ENCODE data around the gene DCXR.
A peak's percentile ranks its signal among the peaks of the same experiment; 100 is the strongest.

DCXR gene

DNA sequence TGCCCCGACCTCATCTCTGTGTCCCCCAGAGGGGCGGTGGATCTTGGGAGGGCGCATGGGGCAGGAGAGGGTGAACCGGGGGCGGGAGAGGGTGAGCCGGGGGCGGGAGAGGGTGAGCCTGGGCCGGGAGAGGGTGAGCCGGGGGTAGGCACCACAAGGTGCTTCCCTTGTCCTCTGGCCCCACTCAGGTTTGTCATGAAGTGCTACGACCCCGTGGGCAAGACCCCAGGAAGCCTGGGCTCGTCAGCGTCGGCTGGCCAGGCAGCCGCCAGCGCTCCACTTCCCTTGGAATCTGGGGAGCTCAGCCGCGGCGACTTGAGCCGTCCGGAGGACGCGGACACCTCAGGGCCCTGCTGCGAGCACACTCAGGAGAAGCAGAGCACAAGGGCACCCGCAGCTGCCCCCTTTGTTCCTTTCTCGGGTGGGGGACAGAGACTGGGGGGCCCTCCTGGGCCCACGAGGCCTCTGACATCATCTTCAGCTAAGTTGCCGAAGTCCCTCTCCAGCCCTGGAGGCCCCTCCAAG is 41.2 kb downstream of the DCXR start:
- H3K4me3 ChIP-seq (ENCODE audit: insufficient read length, low read depth): no peak overlapping the region
- H3K36me3 ChIP-seq (ENCODE audit: insufficient read depth, insufficient read length, low read length): peaks cover 38% of the 10 kb centered on the region
- H3K27me3 ChIP-seq (ENCODE audit: insufficient read depth, insufficient read length): no peaks in the 10 kb centered on the region
- no peak for DNase-seq (ENCODE audit: low read depth, low spot score)
- H3K9ac ChIP-seq (ENCODE audit: insufficient read length, low read depth): no peak overlapping the region
- H3K4me1 ChIP-seq (ENCODE audit: insufficient read depth, insufficient read length): peaks cover 53% of the 10 kb centered on the region
- TF ChIP-seq ZNF274 (IDR thresholded peaks at IDR 0.05; ENCODE audit: low read depth, low read length): no peak
- no peak for TF ChIP-seq YY1 (IDR thresholded peaks at IDR 0.05; ENCODE audit: insufficient read depth, insufficient read length)
- no peak for TF ChIP-seq SUZ12 (IDR thresholded peaks at IDR 0.05; ENCODE audit: extremely low read depth, insufficient read depth, insufficient read length)
- H3K9me3 ChIP-seq (ENCODE audit: insufficient read depth, low read length): no peaks in the 10 kb centered on the region

DNA sequence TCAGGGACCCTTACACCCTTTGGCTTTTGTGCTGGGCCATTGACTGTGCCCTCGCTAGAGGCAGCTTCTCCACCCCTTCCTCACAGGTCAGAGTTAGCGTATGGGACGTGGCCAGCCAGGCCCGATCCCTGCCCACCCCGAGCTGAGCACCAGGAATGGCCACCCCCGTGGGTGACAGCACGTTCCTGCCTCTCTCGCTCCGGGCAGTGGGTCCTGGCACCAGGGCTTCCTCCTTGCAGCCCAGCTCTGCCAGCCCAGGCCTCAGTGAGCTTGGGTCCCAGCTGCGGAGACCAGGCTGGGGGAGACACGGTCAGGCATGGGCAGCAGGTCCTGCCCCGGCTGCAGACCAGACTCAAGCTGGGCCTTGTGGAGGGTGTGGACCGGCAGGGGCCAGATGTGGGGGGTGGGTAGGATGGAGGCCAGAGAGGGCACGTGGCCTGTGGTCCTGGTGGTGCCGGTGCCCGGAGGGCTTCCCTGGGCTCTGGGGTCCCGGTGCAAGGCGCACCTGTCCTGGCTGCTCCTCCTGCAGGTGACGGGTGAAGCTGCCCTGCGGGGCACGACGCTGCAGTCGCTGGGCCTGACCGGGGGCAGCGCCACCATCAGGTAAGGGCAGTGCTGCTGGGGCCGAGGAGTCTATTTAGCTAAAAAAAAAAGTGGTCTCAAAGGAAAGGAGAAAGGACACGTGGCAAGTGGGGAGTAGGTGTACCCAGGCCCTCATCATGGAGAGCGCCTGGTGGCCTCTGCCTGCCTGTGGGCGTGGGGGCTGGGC is 41.9 kb downstream of the DCXR start:
- Histone ChIP-seq H3K27me3 (ENCODE audit: insufficient read depth, insufficient read length) (no peaks in the 10 kb centered on the region), H3K9ac (ENCODE audit: insufficient read length, low read depth) (peak overlapping the region; percentile 18), H3K4me1 (ENCODE audit: insufficient read depth, insufficient read length) (peaks cover 55% of the 10 kb centered on the region), H3K9me3 (ENCODE audit: insufficient read depth, low read length) (no peaks in the 10 kb centered on the region; the same call in 1 of the 2 replicates), H3K36me3 (ENCODE audit: insufficient read depth, insufficient read length, low read length) (peaks cover 39% of the 10 kb centered on the region), H3K4me3 (ENCODE audit: insufficient read length, low read depth) (no peak overlapping the region)
- TF ChIP-seq SUZ12 (IDR thresholded peaks at IDR 0.05; ENCODE audit: extremely low read depth, insufficient read depth, insufficient read length) (no peak), ZNF274 (IDR thresholded peaks at IDR 0.05; ENCODE audit: low read depth, low read length) (no peak), YY1 (IDR thresholded peaks at IDR 0.05; ENCODE audit: insufficient read depth, insufficient read length) (no peak)
- DNase-seq (ENCODE audit: low read depth, low spot score): no peak

DNA sequence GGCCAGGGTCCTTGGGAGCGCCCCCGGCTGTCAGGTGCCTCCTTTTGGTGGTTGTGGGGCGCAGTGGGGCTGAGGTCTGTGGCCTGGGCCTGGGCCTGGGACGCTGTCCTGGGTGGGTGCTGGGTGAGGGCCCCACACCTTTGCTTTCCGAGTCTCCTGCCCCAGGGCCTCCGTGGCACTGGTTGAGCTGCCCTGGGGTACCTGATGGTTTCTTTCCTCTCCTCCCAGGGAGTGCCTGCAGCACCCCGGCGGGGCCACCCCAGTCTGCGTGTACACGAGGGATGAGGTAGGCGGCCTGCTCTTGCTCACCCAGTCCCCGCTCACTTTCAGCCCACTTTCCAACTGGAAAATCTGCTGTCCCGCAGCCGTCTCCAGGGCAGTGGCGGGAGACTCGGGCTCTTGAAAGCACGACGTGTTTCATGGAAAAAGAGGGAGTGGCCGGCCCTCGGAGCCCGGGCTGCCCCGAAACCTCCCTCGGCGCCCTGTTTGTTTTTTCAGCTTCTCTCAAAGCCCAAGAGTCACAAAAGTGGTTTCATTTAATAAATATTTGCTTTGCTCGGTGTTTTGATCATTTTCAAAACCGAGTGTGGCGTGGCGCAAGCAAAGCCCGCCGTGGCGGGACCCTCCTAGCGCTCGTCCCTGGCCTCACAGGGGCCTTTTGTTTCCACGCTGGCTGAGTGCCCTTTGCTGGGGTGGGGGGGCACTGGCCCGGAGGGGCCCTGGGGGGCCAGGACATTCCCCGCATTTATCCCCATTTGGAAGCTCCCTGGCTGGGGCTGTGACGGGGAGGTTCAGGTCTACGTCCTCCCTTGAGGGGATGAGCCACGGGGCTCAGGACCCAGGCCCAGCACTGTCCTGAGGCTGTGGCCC is 42.7 kb downstream of the DCXR start:
- no peak for DNase-seq (ENCODE audit: low read depth, low spot score)
- peak overlapping the region; percentile 18 for H3K9ac ChIP-seq (ENCODE audit: insufficient read length, low read depth)
- H3K4me3 ChIP-seq (ENCODE audit: insufficient read length, low read depth): no peak overlapping the region
- no peaks in the 10 kb centered on the region; the same call in 1 of the 2 replicates for H3K9me3 ChIP-seq (ENCODE audit: insufficient read depth, low read length)
- TF ChIP-seq YY1 (IDR thresholded peaks at IDR 0.05; ENCODE audit: insufficient read depth, insufficient read length) (no peak), ZNF274 (IDR thresholded peaks at IDR 0.05; ENCODE audit: low read depth, low read length) (no peak), SUZ12 (IDR thresholded peaks at IDR 0.05; ENCODE audit: extremely low read depth, insufficient read depth, insufficient read length) (no peak)
- H3K4me1 ChIP-seq (ENCODE audit: insufficient read depth, insufficient read length): peaks cover 52% of the 10 kb centered on the region
- peaks cover 46% of the 10 kb centered on the region for H3K36me3 ChIP-seq (ENCODE audit: insufficient read depth, insufficient read length, low read length)
- no peaks in the 10 kb centered on the region for H3K27me3 ChIP-seq (ENCODE audit: insufficient read depth, insufficient read length)

DNA sequence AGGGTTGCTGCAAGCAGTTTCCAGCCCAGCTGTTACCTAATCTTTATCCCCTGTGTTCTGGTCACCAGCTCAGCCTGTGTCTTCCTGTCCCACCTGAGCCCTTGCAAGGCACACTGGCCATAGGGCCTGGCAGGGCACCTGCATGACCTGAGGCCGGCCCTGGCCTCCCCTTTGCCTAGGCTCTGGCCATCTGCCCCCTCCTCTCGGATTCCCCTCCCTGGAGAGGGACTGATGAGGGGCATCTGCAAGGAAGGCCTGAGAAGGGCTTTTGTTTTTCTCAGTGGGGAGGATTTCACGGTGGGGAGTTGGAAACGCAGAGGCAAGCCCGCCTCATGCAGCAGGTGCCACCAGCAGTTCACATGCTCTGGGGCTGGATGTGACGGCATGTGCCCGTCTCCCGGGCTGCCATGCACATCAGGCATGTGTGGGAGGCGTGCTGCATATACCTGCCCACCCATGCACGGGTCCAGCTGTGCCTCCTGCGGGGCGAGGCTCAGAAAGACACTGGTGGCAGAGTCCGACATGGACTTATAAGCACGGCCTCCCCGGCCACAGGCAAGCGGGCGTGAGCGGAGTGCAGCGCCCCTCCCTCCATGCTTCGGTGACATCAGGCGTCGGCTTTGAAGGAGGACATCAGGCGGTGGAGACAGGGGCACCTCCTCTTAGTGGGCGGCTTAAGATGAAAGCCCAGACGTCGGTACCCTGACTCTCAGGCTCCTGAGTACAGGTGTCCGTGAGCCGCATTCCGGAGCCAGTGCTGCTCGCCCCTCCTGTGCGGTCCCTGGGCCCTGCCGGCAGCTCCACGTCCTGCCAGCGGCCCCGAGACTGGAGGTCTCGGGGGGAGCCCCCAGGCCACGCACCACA is 43.5 kb downstream of the DCXR start:
- peak overlapping the region; percentile 51 for H3K9ac ChIP-seq (ENCODE audit: insufficient read length, low read depth)
- no peak for TF ChIP-seq YY1 (IDR thresholded peaks at IDR 0.05; ENCODE audit: insufficient read depth, insufficient read length)
- no peak for TF ChIP-seq SUZ12 (IDR thresholded peaks at IDR 0.05; ENCODE audit: extremely low read depth, insufficient read depth, insufficient read length)
- TF ChIP-seq ZNF274 (IDR thresholded peaks at IDR 0.05; ENCODE audit: low read depth, low read length): no peak

DNA sequence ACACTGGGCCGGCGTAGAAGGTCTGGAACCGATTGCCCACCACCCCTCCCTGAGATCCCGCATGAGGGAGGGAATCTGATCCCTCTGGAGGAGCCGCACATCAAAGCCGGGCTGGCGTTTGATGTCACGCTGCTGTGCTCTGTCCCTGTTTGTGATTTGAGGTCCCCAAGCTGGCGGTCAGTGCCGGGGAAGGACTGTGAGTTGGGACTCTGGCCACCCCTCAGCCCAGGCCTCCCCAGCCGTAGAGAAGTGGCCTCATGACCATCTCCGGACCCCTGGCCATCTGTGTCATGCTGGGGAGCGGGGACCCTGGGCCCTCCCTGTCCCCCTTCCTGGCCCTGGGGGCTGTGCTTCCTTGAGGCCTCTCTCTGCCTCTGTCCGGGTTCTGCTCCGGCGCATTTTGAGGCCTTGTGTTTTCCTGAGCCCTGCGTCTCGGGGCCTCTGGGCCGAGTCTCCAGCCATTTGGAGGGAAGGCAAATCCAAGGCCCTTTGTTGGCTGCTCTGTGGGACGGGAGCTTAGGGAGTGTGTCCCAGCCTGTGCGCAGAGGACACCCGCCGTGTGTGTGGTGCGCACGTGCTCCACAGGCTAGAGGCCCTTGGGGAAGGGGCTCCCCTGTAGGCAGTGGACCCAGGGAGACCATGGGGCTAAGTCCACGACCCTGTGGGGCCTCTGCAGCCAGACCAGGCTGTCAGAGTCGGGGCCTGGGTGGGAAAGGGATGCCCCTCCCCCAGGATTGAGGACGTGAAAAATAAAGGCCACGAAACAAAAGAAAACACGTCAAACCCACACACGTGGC is 45.0 kb downstream of the DCXR start:
- peak overlapping the region; percentile 62 for H3K9ac ChIP-seq (ENCODE audit: insufficient read length, low read depth)
- peaks cover 47% of the 10 kb centered on the region for H3K36me3 ChIP-seq (ENCODE audit: insufficient read depth, insufficient read length, low read length)
- no peak for TF ChIP-seq YY1 (IDR thresholded peaks at IDR 0.05; ENCODE audit: insufficient read depth, insufficient read length)
- no peak for TF ChIP-seq SUZ12 (IDR thresholded peaks at IDR 0.05; ENCODE audit: extremely low read depth, insufficient read depth, insufficient read length)
- TF ChIP-seq ZNF274 (IDR thresholded peaks at IDR 0.05; ENCODE audit: low read depth, low read length): no peak
- H3K27me3 ChIP-seq (ENCODE audit: insufficient read depth, insufficient read length): no peaks in the 10 kb centered on the region
- no peaks in the 10 kb centered on the region; the same call in 1 of the 2 replicates for H3K9me3 ChIP-seq (ENCODE audit: insufficient read depth, low read length)
- H3K4me1 ChIP-seq (ENCODE audit: insufficient read depth, insufficient read length): peaks cover 52% of the 10 kb centered on the region
- H3K4me3 ChIP-seq (ENCODE audit: insufficient read length, low read depth): no peak overlapping the region
- DNase-seq (ENCODE audit: low read depth, low spot score): no peak

More for the DNA sequence above, 43.5 kb downstream of the DCXR start:
- peaks cover 51% of the 10 kb centered on the region for H3K36me3 ChIP-seq (ENCODE audit: insufficient read depth, insufficient read length, low read length)
- no peaks in the 10 kb centered on the region for H3K27me3 ChIP-seq (ENCODE audit: insufficient read depth, insufficient read length)
- no peaks in the 10 kb centered on the region; the same call in 1 of the 2 replicates for H3K9me3 ChIP-seq (ENCODE audit: insufficient read depth, low read length)
- H3K4me1 ChIP-seq (ENCODE audit: insufficient read depth, insufficient read length): peaks cover 53% of the 10 kb centered on the region
- H3K4me3 ChIP-seq (ENCODE audit: insufficient read length, low read depth): no peak overlapping the region
- no peak for DNase-seq (ENCODE audit: low read depth, low spot score)

Measured in NT2/D1 (cell line).